Fibroblast of the aortic adventitia (primary cell): ENCODE results near the gene SAMD4B. TPM values are rescaled to one million over a fixed set of nuclear protein-coding genes. Genes with fewer than 3 reads are reported as not detected.

Experiments
- DNase-seq: peaks from one replicate; pipeline ENCODE4 v3.0.0-alpha.2; 2010; ENCODE audit warnings: low read depth
- H3K4me3 ChIP-seq: 2 replicates; pipeline ENCODE4 v1.5.1; 2011; ENCODE audit warnings: low read depth, mild to moderate bottlenecking, control low read depth, low read length, moderate library complexity
- CTCF ChIP-seq: IDR thresholded peaks from 2 replicates; pipeline ENCODE4 v1.5.1; 2011; ENCODE audit warnings: mild to moderate bottlenecking, low read length, control low read depth, inconsistent platforms; ENCODE audit not compliant: insufficient read depth
- total RNA-seq: library from RNA; depleted of rRNA; stranded (reverse); fragments of >200 nt; gene quantifications from 2 replicates; pipeline ENCODE4 v1.2.3, GENCODE V29; 2012; ENCODE audit warnings: low replicate concordance

Gene SAMD4B
- total RNA-seq, 1 donor, result 84.9 TPM

- TF ChIP-seq CTCF, result no peak
- H3K4me3 ChIP-seq, result peak within 1 kb of the TSS; percentile 100
- DNase-seq, result peak; percentile 100
These were observed 48.7 kb downstream of the SAMD4B start, which contains the start of the genes MED29 and PAF1 for GRCh38 chr19:39390751-39391437. Gene MED29, plus strand, starts transcription at chr19:39391378. Its CDS starts 45 bp downstream, at chr19:39391423. Gene PAF1, minus strand, starts transcription at chr19:39391106. Its CDS starts 242 bp downstream, at chr19:39390864.

GRCh38 chr19:39397360-39398296 lies 55.4 kb downstream of the SAMD4B start:
- no peak overlapping the region for H3K4me3 ChIP-seq
- DNase-seq, result peak; percentile 83
- peak; percentile 99 for TF ChIP-seq CTCF

DNA sequence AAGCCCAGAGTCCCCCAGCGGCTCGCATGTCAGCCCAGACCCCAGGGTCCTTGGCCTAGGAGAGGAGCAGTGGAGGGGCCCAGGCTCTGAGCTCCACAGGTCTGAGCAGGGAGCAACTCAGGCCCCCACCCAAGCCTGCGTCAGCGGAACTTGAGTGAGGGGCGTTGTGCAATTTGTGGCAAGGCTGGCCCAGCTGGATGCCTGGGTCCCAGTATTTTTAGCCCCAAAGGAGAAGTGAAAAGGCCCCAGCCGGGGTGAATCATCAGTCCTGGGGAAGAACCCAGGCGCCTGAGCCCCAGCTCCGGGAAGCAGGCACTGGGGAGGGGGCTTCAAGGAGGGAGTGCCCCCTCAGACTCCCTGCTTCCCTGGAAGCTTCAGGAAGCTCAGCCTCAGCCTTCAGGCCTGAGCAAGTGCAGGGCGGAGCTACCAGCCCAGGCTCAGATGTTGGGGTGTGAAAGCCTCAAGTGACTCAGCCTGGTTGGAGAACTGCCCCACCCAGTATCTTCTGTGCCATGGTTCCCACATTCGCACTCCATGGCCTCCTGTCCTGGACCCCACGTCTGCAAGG lies 56.2 kb downstream of the SAMD4B start:
- peak; percentile 84 for DNase-seq
- no peak for TF ChIP-seq CTCF
- no peak overlapping the region for H3K4me3 ChIP-seq

- no peak for TF ChIP-seq CTCF
- H3K4me3 ChIP-seq, result no peak overlapping the region
- DNase-seq, result no peak
These were observed 57.4 kb downstream of the SAMD4B start for GRCh38 chr19:39399668-39400050.

GRCh38 chr19:39400061-39400460 lies 57.8 kb downstream of the SAMD4B start:
- H3K4me3 ChIP-seq, result no peak overlapping the region
- no peak for TF ChIP-seq CTCF
- no peak for DNase-seq

DNA sequence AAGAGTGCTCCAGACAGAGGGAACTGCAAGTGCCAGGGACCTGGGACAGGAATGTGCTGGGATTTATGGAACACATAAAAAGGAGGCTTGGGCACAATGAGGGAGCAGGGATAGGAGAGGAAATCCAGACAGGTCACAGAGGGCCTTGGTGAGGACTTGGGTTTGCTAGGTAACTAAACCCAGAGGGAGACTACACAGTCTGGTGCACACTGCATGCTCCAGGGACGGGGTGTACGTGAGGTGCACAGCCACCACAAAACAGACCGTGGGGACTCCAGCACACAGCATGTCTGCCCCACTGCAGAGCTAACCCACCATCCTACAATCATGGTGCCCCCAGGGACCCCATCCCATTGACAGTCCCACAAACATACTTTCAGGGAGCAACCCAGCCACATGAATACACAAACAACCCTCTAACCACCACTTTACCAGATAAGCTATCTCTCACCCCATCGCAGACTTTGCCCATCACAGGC lies 58.9 kb downstream of the SAMD4B start:
- no peak overlapping the region for H3K4me3 ChIP-seq
- DNase-seq, result no peak
- no peak for TF ChIP-seq CTCF
